Measurements from ENCODE around the gene MEF2D. TPM values are rescaled to one million over a fixed set of nuclear protein-coding genes. Genes with fewer than 3 reads are reported as not detected.

Gene MEF2D
- total RNA-seq, 1 donor from 2014 or later, result 4.9 TPM

- FAIRE-seq, result no peak
These were observed 1.9 kb upstream of the MEF2D start for GRCh38 chr1:156502391-156502893.

GRCh38 chr1:156500793-156501506 is 375 bp upstream of the MEF2D start:
- peak; percentile 95 to 97 for DNase-seq (ENCODE audit: low spot score in 2 of 2)

More at GRCh38 chr1:156502391-156502893, 1.9 kb upstream of the MEF2D start:
- DNase-seq (ENCODE audit: low spot score in 2 of 2), result no peak

GRCh38 chr1:156499842-156500542 is 583 bp downstream of the MEF2D start:
- no peak for FAIRE-seq

More at GRCh38 chr1:156500793-156501506, 375 bp upstream of the MEF2D start:
- no peak for FAIRE-seq

GRCh38 chr1:156499194-156499841 is 1.3 kb downstream of the MEF2D start:
- DNase-seq (ENCODE audit: low spot score in 2 of 2) (no peak), FAIRE-seq (no peak)

More at GRCh38 chr1:156499842-156500542, 583 bp downstream of the MEF2D start:
- peak in 1 of 2 donors; percentile 54 for DNase-seq (ENCODE audit: low spot score in 2 of 2)

- DNase-seq (ENCODE audit: low spot score in 2 of 2) (no peak), FAIRE-seq (no peak)
These were observed 2.0 kb downstream of the MEF2D start for GRCh38 chr1:156498432-156499193.

GRCh38 chr1:156497743-156498431 is 2.7 kb downstream of the MEF2D start:
- no peak for DNase-seq (ENCODE audit: low spot score in 2 of 2)

GRCh38 chr1:156497078-156497742 is 3.4 kb downstream of the MEF2D start:
- no peak for FAIRE-seq
- DNase-seq (ENCODE audit: low spot score in 2 of 2), result no peak

More at GRCh38 chr1:156497743-156498431, 2.7 kb downstream of the MEF2D start:
- no peak for FAIRE-seq

GRCh38 chr1:156496211-156496761 is 4.3 kb downstream of the MEF2D start:
- DNase-seq (ENCODE audit: low spot score in 2 of 2) (no peak), FAIRE-seq (no peak)

GRCh38 chr1:156495401-156496140 is 5.0 kb downstream of the MEF2D start:
- DNase-seq (ENCODE audit: low spot score in 2 of 2), result no peak
- no peak for FAIRE-seq

GRCh38 chr1:156494309-156494895 is 6.2 kb downstream of the MEF2D start:
- no peak for DNase-seq (ENCODE audit: low spot score in 2 of 2)
- no peak for FAIRE-seq

- FAIRE-seq, result no peak
- DNase-seq (ENCODE audit: low spot score in 2 of 2), result no peak
These were observed 6.8 kb downstream of the MEF2D start for GRCh38 chr1:156493742-156494141.

GRCh38 chr1:156493154-156493631 is 7.4 kb downstream of the MEF2D start:
- DNase-seq (ENCODE audit: low spot score in 2 of 2) (no peak), FAIRE-seq (no peak)

GRCh38 chr1:156492591-156493080 is 7.9 kb downstream of the MEF2D start:
- DNase-seq (ENCODE audit: low spot score in 2 of 2), result no peak
- no peak for FAIRE-seq

- FAIRE-seq, result no peak
These were observed 8.5 kb downstream of the MEF2D start for GRCh38 chr1:156492013-156492590.

GRCh38 chr1:156491151-156491949 is 9.2 kb downstream of the MEF2D start:
- FAIRE-seq, result no peak

More at GRCh38 chr1:156492013-156492590, 8.5 kb downstream of the MEF2D start:
- no peak for DNase-seq (ENCODE audit: low spot score in 2 of 2)

GRCh38 chr1:156490401-156491032 is 10.1 kb downstream of the MEF2D start:
- no peak for FAIRE-seq
- no peak for DNase-seq (ENCODE audit: low spot score in 2 of 2)

More at GRCh38 chr1:156491151-156491949, 9.2 kb downstream of the MEF2D start:
- DNase-seq (ENCODE audit: low spot score in 2 of 2), result no peak

Measured in frontal cortex (tissue), 4 donors.